Measurements from ENCODE around the gene CTNND2.

GRCh38 chr5:11476866-11477265, 427.4 kb downstream of the CTNND2 start:
- TF ChIP-seq, protein P1, sequence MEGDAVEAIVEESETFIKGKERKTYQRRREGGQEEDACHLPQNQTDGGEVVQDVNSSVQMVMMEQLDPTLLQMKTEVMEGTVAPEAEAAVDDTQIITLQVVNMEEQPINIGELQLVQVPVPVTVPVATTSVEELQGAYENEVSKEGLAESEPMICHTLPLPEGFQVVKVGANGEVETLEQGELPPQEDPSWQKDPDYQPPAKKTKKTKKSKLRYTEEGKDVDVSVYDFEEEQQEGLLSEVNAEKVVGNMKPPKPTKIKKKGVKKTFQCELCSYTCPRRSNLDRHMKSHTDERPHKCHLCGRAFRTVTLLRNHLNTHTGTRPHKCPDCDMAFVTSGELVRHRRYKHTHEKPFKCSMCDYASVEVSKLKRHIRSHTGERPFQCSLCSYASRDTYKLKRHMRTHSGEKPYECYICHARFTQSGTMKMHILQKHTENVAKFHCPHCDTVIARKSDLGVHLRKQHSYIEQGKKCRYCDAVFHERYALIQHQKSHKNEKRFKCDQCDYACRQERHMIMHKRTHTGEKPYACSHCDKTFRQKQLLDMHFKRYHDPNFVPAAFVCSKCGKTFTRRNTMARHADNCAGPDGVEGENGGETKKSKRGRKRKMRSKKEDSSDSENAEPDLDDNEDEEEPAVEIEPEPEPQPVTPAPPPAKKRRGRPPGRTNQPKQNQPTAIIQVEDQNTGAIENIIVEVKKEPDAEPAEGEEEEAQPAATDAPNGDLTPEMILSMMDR (conservative IDR thresholded peaks at IDR 0.05), result no peak
- TF ChIP-seq ZFX (IDR thresholded peaks at IDR 0.05), result no peak

Measured in C4-2B (cell line).